Measurements from ENCODE around the gene CACNG7.
A peak's percentile ranks its signal among the peaks of the same experiment; 100 is the strongest.

The CACNG7 gene

GRCh38 chr19:53908106-53908934 is 758 bp upstream of the CACNG7 start:
- Histone ChIP-seq H3K9me3 (ENCODE audit: control insufficient read depth, low read length) (no peaks in the 10 kb centered on the region), H3K36me3 (ENCODE audit: control insufficient read depth, insufficient read depth, low read length, severe bottlenecking) (no peaks in the 10 kb centered on the region), H3K9ac (ENCODE audit: low read length) (no peak overlapping the region), H3K4me3 (ENCODE audit: low read length) (no peak overlapping the region), H3K4me1 (ENCODE audit: control insufficient read depth, insufficient read depth, low read length) (no peaks in the 10 kb centered on the region), H3K27me3 (replicated peaks; ENCODE audit: control insufficient read depth, insufficient read depth, low read length) (peaks cover 73% of the 10 kb centered on the region)
- peak; percentile 53 for DNase-seq (ENCODE audit: low read depth)

- H3K9me3 ChIP-seq (ENCODE audit: control insufficient read depth, low read length): no peaks in the 10 kb centered on the region
- no peak for DNase-seq (ENCODE audit: low read depth)
- no peaks in the 10 kb centered on the region for H3K36me3 ChIP-seq (ENCODE audit: control insufficient read depth, insufficient read depth, low read length, severe bottlenecking)
- H3K9ac ChIP-seq (ENCODE audit: low read length): no peak overlapping the region
- peaks cover 67% of the 10 kb centered on the region for H3K27me3 ChIP-seq (replicated peaks; ENCODE audit: control insufficient read depth, insufficient read depth, low read length)
- H3K4me3 ChIP-seq (ENCODE audit: low read length): no peak overlapping the region
- H3K4me1 ChIP-seq (ENCODE audit: control insufficient read depth, insufficient read depth, low read length): no peaks in the 10 kb centered on the region
Measured at GRCh38 chr19:53909471-53910169, 542 bp downstream of the CACNG7 start.

DNA sequence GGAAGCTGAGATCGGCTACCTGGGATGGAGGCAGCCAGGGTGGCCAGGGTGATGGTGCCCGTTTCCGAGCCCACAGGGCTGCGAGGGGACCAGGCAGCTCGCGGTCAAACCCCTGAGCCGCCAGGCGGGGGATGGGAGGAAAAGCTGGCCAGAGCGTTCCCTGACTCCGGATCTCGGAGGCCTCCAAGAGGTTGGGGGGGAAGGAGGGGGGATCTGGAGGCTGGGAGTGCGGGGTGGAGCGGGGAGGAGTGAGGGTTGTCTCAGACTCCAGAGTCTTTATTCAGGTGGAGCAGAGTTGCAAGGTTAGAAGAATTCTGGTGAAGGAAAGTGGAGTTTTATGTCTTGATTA is 1.1 kb downstream of the CACNG7 start:
- H3K4me1 ChIP-seq (ENCODE audit: control insufficient read depth, insufficient read depth, low read length): no peaks in the 10 kb centered on the region
- H3K9me3 ChIP-seq (ENCODE audit: control insufficient read depth, low read length): no peaks in the 10 kb centered on the region
- no peak for DNase-seq (ENCODE audit: low read depth)
- H3K9ac ChIP-seq (ENCODE audit: low read length): no peak overlapping the region
- no peak overlapping the region for H3K4me3 ChIP-seq (ENCODE audit: low read length)
- H3K36me3 ChIP-seq (ENCODE audit: control insufficient read depth, insufficient read depth, low read length, severe bottlenecking): no peaks in the 10 kb centered on the region
- peaks cover 62% of the 10 kb centered on the region for H3K27me3 ChIP-seq (replicated peaks; ENCODE audit: control insufficient read depth, insufficient read depth, low read length)

DNA sequence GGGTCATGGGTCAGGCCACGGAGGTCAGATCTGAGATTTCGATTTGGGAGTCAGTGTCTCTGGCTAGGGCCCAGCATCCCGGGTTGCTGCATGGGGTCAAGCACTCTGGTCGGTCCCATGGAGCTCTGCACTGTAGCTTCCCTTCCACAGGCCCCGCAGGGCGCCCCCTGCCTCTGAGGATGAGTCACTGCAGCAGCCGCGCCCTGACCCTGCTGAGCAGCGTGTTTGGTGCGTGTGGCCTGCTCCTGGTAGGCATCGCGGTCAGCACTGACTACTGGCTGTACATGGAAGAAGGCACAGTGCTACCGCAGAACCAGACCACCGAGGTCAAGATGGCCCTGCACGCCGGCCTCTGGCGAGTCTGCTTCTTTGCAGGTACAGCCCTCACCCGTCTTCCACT is 3.6 kb downstream of the CACNG7 start:
- DNase-seq (ENCODE audit: low read depth): no peak
- H3K36me3 ChIP-seq (ENCODE audit: control insufficient read depth, insufficient read depth, low read length, severe bottlenecking): no peaks in the 10 kb centered on the region
- no peaks in the 10 kb centered on the region for H3K4me1 ChIP-seq (ENCODE audit: control insufficient read depth, insufficient read depth, low read length)
- no peak overlapping the region for H3K9ac ChIP-seq (ENCODE audit: low read length)
- H3K9me3 ChIP-seq (ENCODE audit: control insufficient read depth, low read length): no peaks in the 10 kb centered on the region
- peaks cover 43% of the 10 kb centered on the region for H3K27me3 ChIP-seq (replicated peaks; ENCODE audit: control insufficient read depth, insufficient read depth, low read length)
- no peak overlapping the region for H3K4me3 ChIP-seq (ENCODE audit: low read length)

DNA sequence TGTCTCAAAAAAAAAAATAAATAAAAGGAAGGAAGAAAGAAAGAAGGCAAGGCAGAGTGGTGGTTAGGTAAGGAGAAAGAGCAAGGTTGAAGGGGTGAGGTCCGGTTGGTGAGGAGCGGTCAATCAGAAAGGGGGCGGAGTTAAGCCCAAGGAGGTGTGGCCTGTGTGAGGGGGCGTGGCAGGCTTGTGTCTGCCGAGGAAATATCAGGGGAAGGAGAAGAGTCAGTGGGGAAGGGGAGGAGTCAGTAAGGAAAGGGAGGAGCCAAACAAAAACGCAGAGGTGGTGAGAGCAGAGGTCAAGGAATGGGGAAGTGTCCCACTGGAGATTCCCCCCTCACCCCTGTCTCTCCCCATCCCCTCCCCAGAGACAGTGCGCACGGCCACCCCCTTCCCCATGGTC is 5.9 kb downstream of the CACNG7 start:
- no peaks in the 10 kb centered on the region for H3K36me3 ChIP-seq (ENCODE audit: control insufficient read depth, insufficient read depth, low read length, severe bottlenecking)

GRCh38 chr19:53916004-53916403 is 6.9 kb downstream of the CACNG7 start:
- Histone ChIP-seq H3K27me3 (replicated peaks; ENCODE audit: control insufficient read depth, insufficient read depth, low read length) (peaks cover 16% of the 10 kb centered on the region), H3K4me3 (ENCODE audit: low read length) (no peak overlapping the region), H3K36me3 (ENCODE audit: control insufficient read depth, insufficient read depth, low read length, severe bottlenecking) (no peaks in the 10 kb centered on the region), H3K4me1 (ENCODE audit: control insufficient read depth, insufficient read depth, low read length) (no peaks in the 10 kb centered on the region), H3K9ac (ENCODE audit: low read length) (no peak overlapping the region), H3K9me3 (ENCODE audit: control insufficient read depth, low read length) (no peaks in the 10 kb centered on the region)
- DNase-seq (ENCODE audit: low read depth): no peak

More for the DNA sequence above, 5.9 kb downstream of the CACNG7 start:
- no peak for DNase-seq (ENCODE audit: low read depth)
- Histone ChIP-seq H3K27me3 (replicated peaks; ENCODE audit: control insufficient read depth, insufficient read depth, low read length) (peaks cover 25% of the 10 kb centered on the region), H3K9me3 (ENCODE audit: control insufficient read depth, low read length) (no peaks in the 10 kb centered on the region), H3K4me1 (ENCODE audit: control insufficient read depth, insufficient read depth, low read length) (no peaks in the 10 kb centered on the region), H3K9ac (ENCODE audit: low read length) (no peak overlapping the region), H3K4me3 (ENCODE audit: low read length) (no peak overlapping the region)

DNA sequence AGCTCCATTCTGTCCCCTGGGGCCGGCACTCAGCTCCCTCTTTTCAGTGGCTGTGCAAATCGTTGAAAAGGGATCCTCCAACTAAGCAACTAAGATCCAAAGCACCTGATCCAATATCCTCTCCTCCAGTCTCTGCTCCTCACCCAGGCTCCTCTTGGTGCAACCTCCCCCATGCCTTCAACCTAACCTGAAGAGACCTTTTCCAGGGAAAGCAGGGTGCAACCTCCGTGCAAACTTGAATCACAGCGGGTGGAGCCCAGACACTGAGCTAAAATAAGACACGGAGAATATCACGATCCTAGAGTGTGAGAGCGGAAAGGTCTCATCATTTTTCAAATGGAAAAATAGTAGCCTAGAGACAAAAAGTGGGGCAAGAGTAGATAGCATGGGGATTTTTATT is 8.3 kb downstream of the CACNG7 start:
- DNase-seq (ENCODE audit: low read depth): no peak
- Histone ChIP-seq H3K9me3 (ENCODE audit: control insufficient read depth, low read length) (no peaks in the 10 kb centered on the region), H3K9ac (ENCODE audit: low read length) (no peak overlapping the region), H3K4me1 (ENCODE audit: control insufficient read depth, insufficient read depth, low read length) (no peaks in the 10 kb centered on the region), H3K36me3 (ENCODE audit: control insufficient read depth, insufficient read depth, low read length, severe bottlenecking) (no peaks in the 10 kb centered on the region), H3K4me3 (ENCODE audit: low read length) (no peak overlapping the region), H3K27me3 (replicated peaks; ENCODE audit: control insufficient read depth, insufficient read depth, low read length) (peaks cover 5% of the 10 kb centered on the region)

DNA sequence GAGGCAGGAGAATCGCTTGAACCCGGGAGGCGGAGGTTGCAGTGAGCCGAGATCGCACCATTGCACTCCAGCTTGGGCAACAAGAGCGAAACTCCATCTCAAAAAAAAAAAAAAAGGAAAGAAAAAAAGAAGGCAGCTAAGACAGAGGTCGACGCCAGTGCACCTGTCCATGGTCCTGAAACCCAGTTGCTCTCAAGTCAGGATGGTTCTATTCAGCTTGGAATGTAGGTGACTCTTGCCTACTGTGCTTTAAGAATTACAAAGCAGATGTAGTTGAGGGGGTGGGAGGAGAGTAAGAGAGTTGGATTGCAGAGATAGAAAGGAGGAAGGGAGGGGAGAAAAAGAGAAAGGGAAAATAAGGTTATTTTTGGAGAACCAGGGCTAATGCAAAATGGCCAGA is 18.7 kb downstream of the CACNG7 start:
- H3K36me3 ChIP-seq (ENCODE audit: control insufficient read depth, insufficient read depth, low read length, severe bottlenecking): no peaks in the 10 kb centered on the region
- H3K9ac ChIP-seq (ENCODE audit: low read length): no peak overlapping the region
- H3K9me3 ChIP-seq (ENCODE audit: control insufficient read depth, low read length): no peaks in the 10 kb centered on the region
- no peaks in the 10 kb centered on the region for H3K27me3 ChIP-seq (replicated peaks; ENCODE audit: control insufficient read depth, insufficient read depth, low read length)
- no peaks in the 10 kb centered on the region for H3K4me1 ChIP-seq (ENCODE audit: control insufficient read depth, insufficient read depth, low read length)
- peak; percentile 74 for DNase-seq (ENCODE audit: low read depth)
- H3K4me3 ChIP-seq (ENCODE audit: low read length): no peak overlapping the region

DNA sequence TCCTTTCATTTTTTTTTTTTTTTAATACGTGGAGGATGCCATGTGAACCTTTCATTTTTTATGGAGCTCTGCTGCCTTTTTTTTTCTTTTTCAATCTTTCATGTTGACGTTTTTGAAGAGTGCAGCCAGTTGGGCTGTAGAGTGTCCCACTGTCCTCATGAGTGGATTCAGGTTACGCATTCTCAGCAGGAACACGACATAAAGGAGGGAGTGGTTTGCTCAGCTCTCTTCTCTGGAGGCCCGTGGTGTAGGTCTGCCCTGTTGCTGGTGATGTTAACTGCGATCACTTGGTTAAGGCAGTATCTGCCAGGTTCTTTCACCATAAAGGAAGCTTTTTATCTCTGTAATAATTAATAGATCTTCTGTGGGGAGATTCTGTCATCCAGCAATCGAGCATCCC is 27.0 kb downstream of the CACNG7 start:
- Histone ChIP-seq H3K9me3 (ENCODE audit: control insufficient read depth, low read length) (no peaks in the 10 kb centered on the region), H3K4me3 (ENCODE audit: low read length) (no peak overlapping the region), H3K27me3 (replicated peaks; ENCODE audit: control insufficient read depth, insufficient read depth, low read length) (peaks cover 3% of the 10 kb centered on the region), H3K4me1 (ENCODE audit: control insufficient read depth, insufficient read depth, low read length) (no peaks in the 10 kb centered on the region), H3K36me3 (ENCODE audit: control insufficient read depth, insufficient read depth, low read length, severe bottlenecking) (no peaks in the 10 kb centered on the region), H3K9ac (ENCODE audit: low read length) (no peak overlapping the region)
- no peak for DNase-seq (ENCODE audit: low read depth)

DNA sequence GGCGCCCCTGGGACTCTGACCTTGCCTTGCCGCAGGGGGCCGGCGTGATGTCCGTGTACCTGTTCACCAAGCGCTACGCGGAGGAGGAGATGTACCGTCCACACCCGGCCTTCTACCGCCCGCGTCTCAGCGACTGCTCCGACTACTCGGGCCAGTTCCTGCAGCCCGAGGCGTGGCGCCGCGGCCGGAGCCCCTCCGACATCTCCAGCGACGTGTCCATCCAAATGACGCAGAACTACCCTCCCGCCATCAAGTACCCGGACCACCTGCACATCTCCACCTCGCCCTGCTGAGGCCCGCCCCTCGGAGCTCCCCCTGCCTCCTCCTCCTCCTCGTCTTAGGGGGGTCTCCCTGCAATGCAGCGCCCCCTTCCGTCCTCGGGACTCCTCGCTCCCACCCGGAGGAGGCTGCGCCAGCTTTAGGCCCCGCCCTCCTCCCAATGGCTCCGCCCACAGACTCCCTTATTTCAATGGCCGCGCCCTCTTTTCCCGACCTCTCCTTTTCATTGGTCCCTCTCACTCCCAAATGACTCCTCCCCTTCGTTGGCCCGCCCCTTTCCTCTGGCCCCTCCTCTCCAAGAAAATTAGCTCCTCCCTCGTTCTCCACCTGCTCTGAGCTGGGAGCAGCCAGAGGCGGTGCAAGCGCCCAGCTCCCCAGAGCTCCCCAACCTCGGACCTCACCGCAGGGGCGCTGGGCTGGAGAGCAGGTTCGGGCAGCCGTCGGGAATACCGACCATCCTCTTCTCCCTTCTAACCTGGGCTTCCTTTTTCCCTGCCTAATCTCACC is 33.1 kb downstream of the CACNG7 start:
- Histone ChIP-seq H3K27me3 (replicated peaks; ENCODE audit: control insufficient read depth, insufficient read depth, low read length) (peaks cover 44% of the 10 kb centered on the region), H3K4me3 (ENCODE audit: low read length) (no peak overlapping the region)

DNA sequence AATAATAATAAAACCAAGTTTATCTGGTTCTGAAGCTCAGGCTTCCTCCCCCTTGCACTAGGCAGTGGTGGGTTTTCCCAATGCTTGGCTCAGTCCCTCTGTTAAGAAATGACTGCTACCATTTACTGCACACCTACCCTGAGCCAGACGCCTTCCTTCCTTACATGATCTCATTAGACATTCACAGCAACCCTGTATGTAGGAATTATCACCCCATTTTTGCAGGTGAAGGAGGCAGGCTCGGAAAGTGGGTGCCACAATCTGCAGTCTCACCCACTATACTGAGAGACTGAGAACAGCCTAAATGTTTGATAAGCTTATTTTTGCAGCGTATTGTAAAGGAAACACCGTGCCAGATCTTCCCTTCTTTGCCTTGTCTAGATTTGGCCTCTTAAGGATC is 35.3 kb downstream of the CACNG7 start:
- no peak for DNase-seq (ENCODE audit: low read depth)
- no peak overlapping the region for H3K9ac ChIP-seq (ENCODE audit: low read length)
- no peak overlapping the region for H3K4me3 ChIP-seq (ENCODE audit: low read length)
- no peaks in the 10 kb centered on the region for H3K4me1 ChIP-seq (ENCODE audit: control insufficient read depth, insufficient read depth, low read length)
- H3K9me3 ChIP-seq (ENCODE audit: control insufficient read depth, low read length): peaks cover 3% of the 10 kb centered on the region
- no peaks in the 10 kb centered on the region for H3K36me3 ChIP-seq (ENCODE audit: control insufficient read depth, insufficient read depth, low read length, severe bottlenecking)
- H3K27me3 ChIP-seq (replicated peaks; ENCODE audit: control insufficient read depth, insufficient read depth, low read length): peaks cover 46% of the 10 kb centered on the region

More for the DNA sequence above, 33.1 kb downstream of the CACNG7 start:
- no peaks in the 10 kb centered on the region for H3K36me3 ChIP-seq (ENCODE audit: control insufficient read depth, insufficient read depth, low read length, severe bottlenecking)
- no peak overlapping the region for H3K9ac ChIP-seq (ENCODE audit: low read length)
- no peak for DNase-seq (ENCODE audit: low read depth)
- H3K4me1 ChIP-seq (ENCODE audit: control insufficient read depth, insufficient read depth, low read length): no peaks in the 10 kb centered on the region
- peaks cover 3% of the 10 kb centered on the region for H3K9me3 ChIP-seq (ENCODE audit: control insufficient read depth, low read length)
